Stimulated activated CD8-positive, alpha-beta memory T cell treated with anti-CD3 and anti-CD28 coated beads, Interleukin-4, amount 100 ng/mL, for 1 hour (primary cell): ENCODE results near the gene TMEM150B.

ENCODE experiments used
- DNase-seq, 2 donors: peaks; one replicate each; pipeline ENCODE4 v3.0.0-alpha.2; 2020; ENCODE audit warnings: low read depth in 2 of 2, low spot score in 1 of 2

TMEM150B gene, protein sequence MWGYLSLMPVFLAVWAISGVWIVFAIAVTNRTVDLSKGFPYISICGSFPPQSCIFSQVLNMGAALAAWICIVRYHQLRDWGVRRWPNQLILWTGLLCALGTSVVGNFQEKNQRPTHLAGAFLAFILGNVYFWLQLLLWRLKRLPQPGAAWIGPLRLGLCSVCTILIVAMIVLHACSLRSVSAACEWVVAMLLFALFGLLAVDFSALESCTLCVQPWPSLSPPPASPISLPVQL

DNA sequence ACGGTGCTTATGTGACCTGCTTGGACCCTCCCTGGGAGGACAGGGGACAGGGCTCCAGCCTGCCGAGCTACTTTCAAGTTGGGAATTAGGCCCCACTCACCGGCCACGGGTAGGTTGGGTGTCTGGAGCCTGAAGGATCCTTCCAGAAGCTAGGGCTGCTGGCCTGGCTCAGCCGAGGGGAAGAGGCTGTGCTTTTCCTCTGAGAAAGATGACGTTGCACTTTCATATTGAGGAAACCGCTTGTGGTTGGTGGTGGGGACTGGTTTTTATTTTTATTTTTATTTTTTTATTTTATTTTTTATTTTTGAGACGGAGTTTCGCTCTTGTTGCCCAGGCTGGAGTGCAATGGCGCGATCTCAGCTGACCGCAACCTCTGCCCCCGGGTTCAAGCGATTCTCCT lies at the start of gene TMEM150B:
TSS of gene TMEM150B (minus strand) at position 170 of the 400 bp plus-strand sequence. CDS start 4,305 bp downstream, outside the sequence.
- DNase-seq = no peak

DNA sequence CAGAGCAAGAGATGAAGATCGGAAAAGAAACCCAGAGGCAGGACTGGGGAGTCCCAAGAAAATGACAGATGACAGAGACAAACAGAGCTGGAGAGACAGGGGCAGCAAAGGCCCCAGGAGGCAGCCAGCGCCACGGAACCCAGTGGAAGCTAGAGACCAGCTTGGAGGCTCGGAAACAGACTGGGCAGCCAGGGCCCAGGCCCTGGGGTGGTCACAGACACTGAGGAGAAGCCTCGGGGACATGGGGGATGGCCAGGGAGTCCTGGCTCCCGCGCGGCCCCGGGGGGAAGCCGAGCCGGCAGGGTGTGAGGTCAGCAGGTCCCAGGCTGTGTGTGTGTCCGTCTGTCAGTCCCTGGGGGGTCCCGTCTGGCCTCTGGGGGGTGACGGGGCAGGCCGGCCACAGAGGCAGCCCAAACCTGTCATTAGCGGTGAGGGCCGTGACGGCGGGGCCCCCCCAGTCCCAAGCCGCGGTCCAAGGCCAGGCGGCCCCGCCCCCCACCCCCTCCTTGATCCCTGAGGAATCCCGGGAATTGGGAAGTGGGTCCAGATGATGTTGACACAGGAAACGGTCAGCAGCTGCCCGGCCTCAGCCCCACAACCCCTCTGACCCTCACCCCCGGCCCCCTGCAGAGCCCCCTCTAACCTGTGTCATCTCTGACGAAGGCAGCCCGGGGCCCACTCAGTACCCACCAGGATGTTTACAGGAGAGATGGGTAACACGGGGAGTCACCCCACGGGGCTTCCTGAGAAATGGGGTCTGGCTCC lies 49.0 kb upstream of the TMEM150B start:
- no peak for DNase-seq

DNA sequence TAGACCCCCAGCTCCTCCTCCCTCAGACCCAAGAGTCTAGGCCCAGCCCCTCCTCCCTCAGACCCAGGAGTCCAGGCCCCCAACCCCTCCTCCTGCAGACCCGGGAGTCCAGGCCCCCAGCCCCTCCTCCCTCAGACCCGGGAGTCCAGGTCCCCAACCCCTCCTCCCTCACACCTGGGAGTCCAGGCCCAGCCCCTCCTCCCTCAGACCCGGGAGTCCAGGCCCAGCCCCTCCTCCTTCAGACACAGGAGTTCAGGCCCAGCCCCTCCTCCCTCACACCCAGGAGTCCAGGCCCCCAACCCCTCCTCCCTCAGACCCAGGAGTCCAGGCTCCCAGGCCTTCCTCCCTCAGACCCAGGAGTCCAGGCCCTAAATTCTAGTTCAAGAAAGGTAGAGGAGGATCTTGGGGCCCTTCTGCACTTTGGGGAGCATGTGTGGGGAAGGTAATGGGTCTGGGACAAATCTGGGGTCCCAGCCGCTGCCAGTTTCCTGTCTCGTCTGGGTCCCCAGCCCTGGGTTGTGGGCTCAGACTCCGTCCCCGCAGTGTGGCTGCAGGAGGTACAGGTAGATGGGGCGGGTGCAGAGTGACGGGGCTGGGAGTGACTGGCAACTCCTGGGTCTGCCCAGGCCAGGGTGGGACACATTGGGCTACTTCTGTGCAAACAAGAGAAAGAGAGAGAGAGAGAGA lies 48.3 kb upstream of the TMEM150B start:
- DNase-seq = no peak

DNA sequence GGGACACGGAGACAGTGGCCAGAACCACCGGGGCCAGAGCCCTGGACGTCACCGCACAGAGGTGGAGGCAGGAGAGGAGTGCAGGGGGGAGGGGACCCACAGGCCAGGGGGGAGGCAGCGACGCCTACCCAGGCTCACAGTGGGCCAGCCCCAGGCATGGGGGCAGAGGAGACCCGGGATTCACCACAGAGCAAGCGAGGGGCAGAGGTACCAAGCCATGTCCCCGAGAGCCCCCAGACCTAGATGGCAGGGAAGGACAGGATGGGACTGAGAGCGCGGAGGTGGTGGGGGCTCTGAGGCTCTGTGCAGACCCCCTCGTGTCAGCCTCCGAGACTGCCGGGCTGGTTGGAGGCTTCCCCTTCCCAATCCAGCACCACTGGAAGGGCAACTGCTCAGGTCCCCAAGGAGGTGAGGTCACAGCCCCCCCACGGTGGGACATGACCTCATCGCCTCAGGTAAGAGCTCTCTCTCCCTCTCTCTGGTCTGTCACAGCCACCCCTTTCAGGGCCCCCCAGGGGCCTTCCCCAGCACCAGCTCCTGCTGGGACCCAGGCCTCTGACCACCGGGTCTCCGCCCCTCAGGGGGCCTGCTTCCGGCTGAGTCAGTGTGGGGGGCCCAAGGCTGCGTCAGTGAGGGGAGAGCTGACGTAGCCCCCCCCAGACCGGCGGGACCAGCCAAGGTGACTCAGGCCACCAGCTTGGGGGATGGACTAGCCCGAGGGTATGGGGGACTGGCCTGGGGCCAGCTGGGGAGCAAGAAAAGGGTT lies 47.4 kb upstream of the TMEM150B start:
- DNase-seq = no peak

DNA sequence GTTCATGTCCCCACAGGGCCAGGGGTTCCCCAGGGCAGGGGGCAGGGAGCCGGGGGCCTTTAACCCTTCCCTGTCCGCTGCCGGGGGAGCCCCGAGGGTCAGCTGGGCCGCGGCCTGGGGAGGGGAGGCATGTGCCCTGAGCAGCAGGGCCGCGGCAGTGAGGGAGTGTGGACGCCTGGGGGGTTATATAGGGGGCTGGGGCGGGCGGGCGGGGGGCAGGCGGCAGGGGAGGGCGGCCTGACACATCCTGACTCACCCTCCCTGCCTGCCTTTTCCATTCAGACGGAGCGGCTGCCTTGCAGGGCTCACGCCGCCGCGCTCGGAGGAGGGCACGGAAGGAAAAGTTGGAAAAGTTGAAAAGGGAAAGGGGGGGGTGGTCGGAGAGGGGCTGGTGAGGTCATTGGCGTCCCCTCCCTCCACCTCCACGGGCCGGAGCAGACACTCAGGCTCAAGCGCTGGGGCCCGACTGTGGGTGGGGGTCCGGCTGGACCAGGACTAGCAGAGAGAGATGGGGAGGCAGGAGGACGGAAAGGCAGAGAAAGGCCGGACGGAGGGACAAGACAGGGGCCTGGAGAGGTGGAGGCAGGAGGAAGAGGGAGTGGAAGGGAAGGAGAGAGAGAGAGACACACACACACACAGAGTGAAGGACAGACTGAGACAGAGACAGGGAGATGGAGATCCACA lies 45.3 kb upstream of the TMEM150B start, which contains the start of gene IL11:
TSS of gene IL11 (minus strand) at position 159 of the 684 bp plus-strand sequence. CDS start at position 6, 153 bp downstream.
- DNase-seq = no peak

DNA sequence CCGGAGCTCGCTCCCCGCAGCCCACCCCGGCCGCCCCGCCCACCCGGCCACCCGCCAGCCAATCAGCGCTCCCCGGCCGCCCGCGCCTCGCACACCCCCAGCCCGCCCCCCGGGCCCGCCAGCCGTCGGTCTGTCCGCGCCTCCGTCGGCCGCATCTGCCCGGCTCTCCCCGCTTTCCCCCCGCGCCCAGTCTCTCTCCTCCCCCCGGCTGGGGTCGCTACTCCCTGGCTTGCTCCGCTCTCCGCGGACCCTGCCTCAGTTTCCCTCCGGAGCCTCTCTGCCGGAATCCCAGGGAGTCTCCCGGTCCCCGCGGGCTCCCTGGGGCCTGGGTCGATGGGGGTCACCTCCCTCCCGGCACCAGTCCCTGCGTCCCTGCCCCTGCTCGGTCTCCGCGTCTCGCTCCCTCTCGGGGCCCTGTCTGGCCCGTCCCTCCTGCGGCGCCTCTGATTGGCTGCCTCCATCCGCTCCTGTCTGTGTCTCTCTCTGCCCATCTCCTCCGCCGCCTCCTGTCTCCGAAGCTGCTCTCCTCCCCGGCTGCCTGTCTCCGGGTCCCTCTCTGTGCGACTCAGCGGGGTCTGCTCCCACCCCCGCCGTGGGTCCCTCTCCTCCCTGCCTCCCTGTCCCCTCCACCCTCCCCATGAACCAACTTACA lies 44.6 kb upstream of the TMEM150B start:
- no peak for DNase-seq

DNA sequence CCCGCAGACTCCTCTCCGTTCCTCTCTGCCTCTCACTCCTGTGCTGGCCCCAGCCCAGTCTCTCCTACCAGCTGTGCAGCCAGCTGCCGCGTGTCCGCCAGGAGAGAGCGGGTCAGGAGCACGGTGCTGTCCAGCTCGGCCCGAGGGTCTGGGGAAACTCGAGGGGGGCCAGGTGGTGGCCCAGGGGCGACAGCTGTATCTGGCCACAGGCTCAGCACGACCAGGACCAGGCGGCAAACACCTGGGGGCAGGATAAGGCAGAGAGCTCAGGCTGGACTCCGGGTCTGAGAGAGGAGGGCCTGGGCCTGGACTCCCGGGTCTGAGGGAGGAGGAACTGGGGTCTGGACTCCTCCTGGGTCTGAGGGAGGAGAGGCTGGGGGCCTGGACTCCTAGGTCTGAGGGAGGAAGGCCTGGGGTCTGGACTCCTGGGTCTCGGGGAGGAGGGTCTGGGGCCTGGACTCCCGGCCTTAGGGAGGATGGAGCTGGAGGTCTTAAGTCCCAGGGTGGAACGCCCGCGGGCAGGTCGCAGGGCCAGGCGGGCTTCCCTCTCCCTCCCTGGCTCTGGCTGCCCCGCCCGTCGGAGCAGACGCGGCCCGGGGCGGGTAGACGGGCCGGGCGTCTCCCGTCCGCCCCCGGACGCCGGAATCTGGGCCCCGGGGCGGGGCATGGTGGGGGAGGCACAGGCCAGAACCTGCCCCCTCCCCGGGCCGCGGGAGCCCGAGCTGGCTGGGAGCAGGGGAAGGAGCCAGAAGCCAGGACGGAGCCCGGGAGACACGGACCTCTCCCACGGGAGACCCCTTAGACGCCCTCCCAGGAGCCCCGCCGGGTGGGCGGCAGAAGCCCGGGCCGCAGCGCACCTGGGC lies 43.8 kb upstream of the TMEM150B start:
- DNase-seq = no peak

DNA sequence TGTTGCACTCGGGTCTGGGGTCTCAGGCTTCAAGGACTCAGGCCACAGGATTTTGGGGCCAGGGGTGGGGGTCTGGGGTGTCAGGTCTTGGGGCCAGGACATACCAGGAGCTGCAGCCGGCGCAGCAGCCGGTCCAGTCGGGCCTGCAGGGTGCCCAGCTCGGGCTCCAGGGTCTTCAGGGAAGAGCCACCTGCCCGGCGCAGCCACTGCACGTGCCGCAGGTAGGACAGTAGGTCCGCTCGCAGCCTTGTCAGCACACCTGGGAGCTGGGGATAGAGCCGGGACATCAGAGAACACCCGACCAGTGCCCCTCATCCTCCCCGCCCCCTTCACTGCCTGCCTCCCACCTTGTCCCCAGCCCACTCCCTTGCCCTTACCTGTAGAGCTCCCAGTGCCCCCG lies 43.0 kb upstream of the TMEM150B start:
- no peak for DNase-seq

DNA sequence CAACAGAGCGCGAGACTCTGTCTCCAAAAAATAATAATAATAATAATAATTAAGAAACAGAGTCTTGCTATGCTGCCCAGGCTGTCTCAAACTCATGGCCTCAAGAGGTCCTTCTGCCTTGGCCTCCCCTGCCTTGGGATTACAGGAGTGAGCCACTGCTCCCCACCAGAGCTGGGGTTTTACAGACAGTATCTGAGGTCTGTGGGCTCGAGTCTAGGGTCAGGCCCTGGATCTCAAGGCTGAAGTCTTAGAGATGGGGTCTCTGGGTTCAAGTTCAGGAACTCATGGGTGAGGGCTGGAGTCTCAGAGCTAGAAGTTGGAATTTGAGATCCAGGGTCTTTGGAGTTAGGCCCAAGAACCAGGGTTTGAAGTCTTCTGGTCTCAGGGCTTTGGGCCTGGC lies 41.6 kb upstream of the TMEM150B start:
- DNase-seq = no peak

DNA sequence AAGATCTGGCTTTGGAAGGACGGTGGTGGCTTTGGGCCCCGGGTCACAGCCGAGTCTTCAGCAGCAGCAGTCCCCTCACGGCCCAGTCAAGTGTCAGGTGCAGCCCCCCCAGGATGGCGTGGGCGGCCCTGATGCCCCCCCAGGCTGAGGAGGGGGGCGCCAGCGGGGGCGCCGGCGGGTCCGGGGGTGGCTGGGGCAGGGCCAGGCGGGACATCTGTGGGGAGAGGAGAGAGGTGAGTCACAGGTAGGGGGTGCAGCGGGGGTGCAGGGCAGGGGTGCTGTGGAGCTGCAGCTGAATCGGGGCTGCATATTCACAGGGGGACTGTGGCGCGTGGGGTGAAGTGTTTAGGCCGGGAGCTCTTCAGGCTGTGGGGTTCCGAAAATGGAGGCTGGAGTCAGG lies 40.8 kb upstream of the TMEM150B start:
- DNase-seq = no peak

DNA sequence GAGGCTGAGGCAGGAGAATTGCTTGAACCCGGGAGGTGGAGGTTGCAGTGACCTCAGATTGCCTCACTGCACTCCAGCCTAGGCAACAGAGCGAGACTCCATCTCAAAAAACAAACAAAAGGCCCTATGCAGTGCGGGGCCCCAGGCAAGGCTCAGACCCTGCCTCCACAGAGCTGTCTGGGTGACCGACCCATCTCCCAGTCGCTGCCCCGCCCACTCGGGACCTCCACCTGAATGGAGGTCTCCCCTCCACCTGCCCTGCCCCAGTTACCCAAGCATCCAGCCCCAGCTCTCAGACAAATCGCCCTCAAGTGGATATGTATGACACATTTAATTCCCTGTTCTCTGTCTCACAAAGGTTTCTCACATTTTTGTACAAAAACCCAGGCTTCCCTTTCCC lies 40.1 kb upstream of the TMEM150B start:
- no peak for DNase-seq

DNA sequence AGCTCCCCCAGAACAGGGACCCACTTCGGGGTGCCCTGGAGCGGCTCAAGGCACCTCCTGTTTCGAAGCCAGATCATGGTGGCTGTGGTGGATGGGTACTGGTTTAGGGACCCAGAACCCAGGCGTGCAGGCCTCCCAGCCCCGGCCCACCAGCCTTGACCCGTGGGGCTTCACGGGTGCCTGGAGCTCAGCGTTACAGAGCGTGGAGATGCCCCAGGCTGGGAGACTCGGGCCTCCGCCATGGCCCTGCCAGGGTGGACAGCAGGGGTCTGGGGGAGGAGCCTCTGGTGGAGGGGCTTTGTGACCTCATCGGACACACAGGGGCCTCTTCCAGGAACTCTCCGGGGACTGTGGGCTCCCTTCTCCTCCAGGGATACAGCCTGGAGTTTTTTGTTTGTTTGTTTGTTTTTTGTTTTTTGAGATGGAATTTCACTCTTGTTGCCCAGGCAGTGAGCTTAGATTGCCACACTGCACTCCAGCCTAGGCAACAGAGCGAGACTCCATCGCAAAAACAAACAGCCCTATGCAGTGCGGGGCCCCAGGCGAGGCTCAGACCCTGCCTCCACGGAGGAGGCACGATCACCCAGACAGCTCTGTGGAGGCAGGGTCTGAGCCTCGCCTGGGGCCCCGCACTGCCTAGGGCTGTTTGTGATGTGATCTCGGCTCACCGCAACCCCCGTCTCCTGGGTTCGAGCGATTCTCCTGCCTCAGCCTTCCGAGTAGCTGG lies 38.0 kb upstream of the TMEM150B start, which contains the start of gene GARIN5B:
TSS of gene GARIN5B (minus strand) at position 271 of the 727 bp plus-strand sequence. CDS start at position 77, 194 bp downstream.
- no peak for DNase-seq

DNA sequence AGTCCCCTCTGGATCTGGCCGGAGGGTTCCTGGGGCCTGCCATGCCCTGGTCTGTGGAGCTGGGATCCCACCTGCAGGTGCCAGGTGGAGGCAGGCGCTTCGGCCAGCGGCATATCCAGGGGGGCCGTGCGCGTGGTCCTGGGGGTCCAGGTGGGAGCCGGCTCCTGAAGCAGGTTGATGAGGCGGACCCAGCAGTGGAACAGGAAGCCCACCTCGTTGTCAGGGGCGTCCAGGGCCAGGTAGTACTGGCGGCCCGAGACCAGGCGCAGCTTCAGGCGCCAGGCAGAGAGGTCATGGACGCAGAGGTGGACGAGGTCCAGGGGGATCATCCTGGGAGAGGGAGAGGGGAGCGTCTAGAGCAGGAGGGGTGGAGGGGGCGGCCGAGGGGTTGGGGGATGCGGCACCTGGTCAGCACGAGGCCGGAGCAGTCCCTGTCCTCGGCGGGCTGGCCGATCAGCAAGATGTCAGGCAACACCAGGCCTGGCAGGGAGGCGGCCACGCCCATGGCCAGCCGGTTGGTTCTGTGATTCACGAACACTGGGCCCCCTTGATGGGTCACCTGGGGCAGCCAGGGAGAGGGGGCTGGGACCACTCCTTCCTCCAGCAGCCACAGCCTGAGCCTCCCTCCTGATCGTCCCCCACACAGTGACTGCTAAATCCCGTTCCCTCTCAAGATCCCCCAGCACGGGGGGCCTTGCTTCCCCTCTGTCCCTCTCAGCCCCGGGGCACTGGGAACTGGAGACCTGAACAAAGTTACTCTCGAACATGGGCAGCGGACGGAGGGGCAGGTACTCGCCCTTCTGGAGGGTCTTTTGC lies 37.2 kb upstream of the TMEM150B start:
- no peak for DNase-seq

DNA sequence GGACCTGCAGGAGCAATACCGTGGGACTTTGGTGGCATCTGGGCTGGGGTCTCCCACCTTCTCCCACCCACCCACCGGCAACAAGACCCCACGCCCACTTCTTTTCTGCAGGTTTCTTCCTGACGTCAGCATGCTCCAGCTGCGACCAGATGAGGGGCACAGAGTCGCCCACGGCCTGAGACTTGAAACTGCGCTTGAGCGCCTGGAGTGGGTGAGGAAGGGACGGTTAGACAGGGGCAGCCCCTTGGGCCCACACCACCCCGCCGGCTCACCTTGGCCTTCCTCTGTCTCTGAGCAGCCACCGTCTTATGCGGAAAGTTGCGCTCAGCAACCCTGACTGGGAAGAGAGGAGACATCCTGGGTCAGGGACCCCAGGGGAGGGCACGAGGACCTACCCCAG lies 35.8 kb upstream of the TMEM150B start:
- DNase-seq = no peak

DNA sequence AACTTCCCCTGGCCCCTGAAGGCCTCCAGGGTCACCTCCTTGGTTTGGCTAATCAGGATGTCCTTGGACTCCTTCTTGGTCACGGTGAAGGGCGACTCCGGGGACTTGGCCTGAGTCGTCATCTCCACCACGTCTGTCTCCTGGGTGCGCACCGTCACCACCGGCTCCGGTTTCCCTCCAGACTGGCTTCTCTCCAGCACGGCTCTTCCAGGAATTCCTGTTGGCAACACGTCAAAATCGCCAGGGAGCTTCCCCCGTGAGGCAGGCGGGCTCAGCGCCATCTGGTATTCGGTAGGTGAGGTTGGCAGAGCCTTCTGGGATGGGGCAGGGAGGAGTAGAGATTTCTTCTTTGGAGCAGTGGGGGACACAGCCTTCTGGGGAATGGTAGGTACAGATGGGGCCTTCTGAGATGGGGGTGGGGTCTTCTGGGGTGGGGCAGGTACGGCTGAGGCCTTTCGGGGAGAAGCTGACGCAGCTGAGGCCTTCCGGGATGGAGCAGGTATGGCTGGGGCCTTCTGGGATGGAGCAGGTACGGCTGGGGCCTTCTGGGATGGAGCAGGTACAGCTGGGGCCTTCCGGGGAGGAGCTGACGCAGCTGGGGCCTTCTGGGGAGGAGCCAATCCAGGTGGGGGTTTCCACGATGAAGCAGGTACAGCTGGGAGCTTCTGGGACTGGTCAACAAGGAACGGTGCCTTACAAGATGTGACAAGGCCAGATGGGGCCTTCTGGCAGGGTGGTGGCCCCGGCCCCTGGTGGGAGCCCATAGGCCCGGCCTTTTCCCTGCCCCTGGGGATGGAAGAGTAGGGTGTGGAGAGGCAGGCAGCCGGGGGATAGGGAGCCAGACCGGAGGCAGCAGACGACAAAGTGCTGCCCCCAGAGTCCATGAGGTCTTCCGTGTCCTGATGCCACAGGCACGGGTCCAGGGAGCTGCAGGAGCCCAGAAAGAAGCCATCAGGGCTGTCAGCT lies 34.1 kb upstream of the TMEM150B start:
- no peak for DNase-seq

DNA sequence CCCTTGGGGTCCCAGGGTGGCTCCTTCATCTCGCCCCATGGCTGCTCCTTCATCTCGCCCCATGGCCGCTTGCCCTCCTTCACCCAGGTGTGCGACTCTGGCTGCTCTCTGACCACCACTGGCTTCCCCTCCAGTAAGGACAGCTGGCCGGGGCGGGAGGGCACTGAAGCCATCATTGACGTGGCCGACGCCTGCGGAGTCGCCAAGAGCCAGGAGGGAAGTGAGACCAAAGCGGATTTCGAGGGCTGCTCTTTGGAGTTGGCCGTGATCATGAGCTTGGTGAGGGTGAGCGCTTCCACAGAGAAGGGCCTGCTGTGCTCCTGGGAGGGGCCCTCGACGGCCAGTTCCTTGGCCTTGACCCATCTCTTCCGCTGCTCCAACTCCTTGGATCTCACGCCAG lies 33.4 kb upstream of the TMEM150B start:
- DNase-seq = no peak
